ENCODE data around the gene NAGS.
"Not testable (repeated sequence)": the region's sequence is repeated elsewhere in the genome, so short reads cannot be mapped to it uniquely, and the experiment has no call there.

The NAGS gene

DNA sequence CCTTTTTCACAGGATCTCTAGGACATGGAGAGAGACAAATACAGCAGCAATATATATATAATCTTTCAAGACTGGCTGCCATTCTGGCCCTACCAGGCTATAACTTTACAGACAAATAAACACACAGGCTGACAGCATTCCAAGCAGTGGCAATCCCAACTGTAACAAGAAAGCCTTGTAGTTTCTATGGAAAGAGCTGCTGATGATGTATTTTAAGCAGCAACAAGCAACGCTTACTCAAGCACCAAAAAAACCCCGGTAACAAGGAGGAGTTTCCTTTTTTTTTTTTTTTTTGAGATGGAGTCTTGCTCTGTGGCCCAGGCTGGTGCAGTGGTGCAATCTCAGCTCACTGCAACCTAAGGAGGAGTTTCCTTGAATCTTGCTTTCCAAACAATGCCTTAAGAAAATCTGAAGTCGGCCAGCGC lies 38.9 kb downstream of the NAGS start:
- no peak for DNase-seq (ENCODE audit: low read depth)

DNA sequence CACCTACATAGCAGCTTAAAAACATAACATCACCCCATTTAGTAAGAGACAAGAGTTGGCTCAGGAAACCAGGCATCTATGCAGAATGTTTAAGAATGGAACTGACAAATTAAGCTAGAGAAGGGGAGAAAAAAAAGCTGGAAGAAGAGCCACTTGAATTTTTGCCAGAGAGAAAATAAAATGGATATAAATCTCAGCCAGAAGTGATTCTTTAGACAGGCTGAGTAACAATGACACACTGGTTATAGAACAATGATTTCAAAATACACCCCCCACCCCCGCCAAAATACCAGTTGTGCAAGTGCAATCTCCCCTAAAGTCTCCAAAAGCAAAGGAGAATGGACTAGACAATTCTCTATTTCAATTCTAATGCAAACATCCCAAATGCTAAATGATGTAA lies 39.6 kb downstream of the NAGS start:
- DNase-seq (ENCODE audit: low read depth), result no peak

DNA sequence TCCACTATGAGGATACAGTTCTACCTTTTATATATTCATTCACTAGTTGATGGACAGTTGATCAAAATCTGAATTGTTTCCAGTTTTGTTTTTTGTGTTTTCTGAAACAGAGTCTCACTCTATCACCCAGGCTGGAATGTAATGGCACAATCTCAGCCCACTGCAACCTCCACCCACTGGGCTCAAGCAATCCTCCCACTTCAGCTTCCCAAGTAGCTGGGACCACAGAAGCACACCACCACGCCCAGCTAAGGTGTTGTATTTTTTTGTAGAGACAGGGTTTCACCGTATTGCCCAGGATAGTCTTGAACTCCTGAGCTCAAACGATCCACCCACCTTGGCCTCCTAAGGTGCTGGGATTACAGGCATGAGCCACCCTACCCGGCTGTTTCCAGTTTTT lies 41.1 kb downstream of the NAGS start:
- DNase-seq (ENCODE audit: low read depth), result no peak

GRCh38 chr17:44046893-44047292 lies 42.5 kb downstream of the NAGS start:
- DNase-seq (ENCODE audit: low read depth), result not testable (repeated sequence)

- DNase-seq (ENCODE audit: low read depth), result no peak
These were observed 45.1 kb downstream of the NAGS start for GRCh38 chr17:44049294-44050060.

DNA sequence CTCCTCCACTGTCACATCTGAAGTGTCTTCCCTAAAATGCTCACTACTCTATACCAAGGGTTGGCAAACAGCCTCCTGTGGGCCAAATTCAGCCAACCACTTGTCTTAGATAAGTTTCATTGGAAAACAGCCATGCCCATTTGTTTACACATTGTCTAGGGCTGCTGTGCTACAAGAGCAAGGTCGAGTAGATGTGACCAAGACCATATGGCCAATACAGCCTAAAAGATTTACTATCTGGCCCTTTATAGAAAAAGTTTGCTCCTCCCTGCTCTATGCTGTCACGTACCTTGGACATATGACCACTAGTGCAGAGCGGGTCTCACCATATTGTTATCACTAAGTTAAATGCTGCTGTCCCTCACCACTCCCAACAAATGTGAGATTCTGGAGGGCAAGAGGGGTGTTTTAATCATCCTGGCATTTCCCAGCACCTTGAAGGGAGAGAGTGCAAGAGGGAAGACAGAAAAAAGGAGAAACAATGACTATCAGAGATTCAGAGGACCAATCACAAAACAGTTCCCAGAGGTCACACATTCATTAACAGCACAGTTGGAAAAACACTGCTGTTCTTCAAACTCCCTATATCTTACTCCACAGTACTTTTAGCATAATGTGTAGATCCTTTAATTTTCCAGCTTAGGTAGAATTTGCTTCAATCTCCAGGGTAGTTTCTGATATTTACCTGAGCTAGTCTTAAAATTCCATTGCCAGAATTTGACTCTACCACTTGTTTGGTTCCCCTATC lies 48.9 kb downstream of the NAGS start:
- DNase-seq (ENCODE audit: low read depth), result no peak

Data from stimulated activated CD8-positive, alpha-beta memory T cell treated with anti-CD3 and anti-CD28 coated beads, Interleukin-4, amount 100 ng/mL, for 24 hours (primary cell).